Measurements from ENCODE around the gene HERPUD1.

GRCh38 chr16:56941092-56941491, 9.2 kb downstream of the HERPUD1 start:
- no peak for TF ChIP-seq RAD21 (IDR thresholded peaks at IDR 0.05; ENCODE audit: low read depth)
- TF ChIP-seq REST (IDR thresholded peaks at IDR 0.05; ENCODE audit: low read depth): no peak
- no peak for TF ChIP-seq MAX (IDR thresholded peaks at IDR 0.05)
- no peak for TF ChIP-seq EP300 (IDR thresholded peaks at IDR 0.05; ENCODE audit: borderline replicate concordance)
- TF ChIP-seq CREB1 (IDR thresholded peaks at IDR 0.05; ENCODE audit: low read depth): no peak
- no peak for TF ChIP-seq TCF12 (IDR thresholded peaks at IDR 0.05; ENCODE audit: low read depth)
